ENCODE data around the gene SLC25A38. TPM values are rescaled to one million over a fixed set of nuclear protein-coding genes. Genes with fewer than 3 reads are reported as not detected.

Gene SLC25A38
- total RNA-seq, 4 donors from 2014 or later, result 10.5 to 61.7 (median 40.4) TPM

GRCh38 chr3:39372833-39373232 lies 10.3 kb upstream of the SLC25A38 start:
- Histone ChIP-seq H3K27ac (no peak overlapping the region), H3K4me3 (no peak overlapping the region), H3K36me3 (no peaks in the 10 kb centered on the region), H3K4me1 (peaks cover 0 to 3% (median 0%) of the 10 kb centered on the region in 4 donors), H3K9me3 (no peaks in the 10 kb centered on the region), H3K27me3 (no peaks in the 10 kb centered on the region)
- TF ChIP-seq POLR2AphosphoS5 (IDR thresholded peaks at IDR 0.05) (no peak), EP300 (IDR thresholded peaks at IDR 0.05; ENCODE audit: low read depth) (no peak), POLR2A (IDR thresholded peaks at IDR 0.05) (no peak), CTCF (IDR thresholded peaks at IDR 0.05) (no peak)
- in situ Hi-C loops (cut with MboI; ENCODE audit: low pct_ligation_motif_present in 1 of 4, low pct_unique_long_range_greater_than_20kb in 1 of 4, low sequenced_read_pairs in 3 of 4) (no loop called here), intact Hi-C loops (cut with DNase I; ENCODE audit: low total_unique reads) (no loop called here)
- DNase-seq, result no peak

GRCh38 chr3:39376959-39377634 lies 6.1 kb upstream of the SLC25A38 start:
- H3K27ac ChIP-seq, result no peak overlapping the region
- H3K9me3 ChIP-seq, result no peaks in the 10 kb centered on the region
- H3K4me1 ChIP-seq, result peaks cover 0 to 8% (median 0%) of the 10 kb centered on the region in 4 donors
- H3K4me3 ChIP-seq, result no peak overlapping the region
- TF ChIP-seq POLR2A (IDR thresholded peaks at IDR 0.05) (no peak), CTCF (IDR thresholded peaks at IDR 0.05) (no peak), EP300 (IDR thresholded peaks at IDR 0.05; ENCODE audit: low read depth) (no peak)
- DNase-seq, result no peak
- intact Hi-C loops (cut with DNase I; ENCODE audit: low total_unique reads), result no loop called here
- H3K27me3 ChIP-seq, result no peaks in the 10 kb centered on the region
- H3K36me3 ChIP-seq, result no peaks in the 10 kb centered on the region
- in situ Hi-C loops (cut with MboI; ENCODE audit: low pct_ligation_motif_present in 1 of 4, low pct_unique_long_range_greater_than_20kb in 1 of 4, low sequenced_read_pairs in 3 of 4), result loop anchor here (25.0 kb wide), 2 partner anchors 165 to 190 kb away; partner anchors contain the start of gene XIRP1 (in 3 of the 4)
- WGBS, 2 donors (ENCODE audit: low coverage in 1 of 2), result 60 to 67% methylated on average over 4 to 5 of the region's 5 CpGs

- Histone ChIP-seq H3K27ac (no peak overlapping the region), H3K36me3 (no peaks in the 10 kb centered on the region), H3K27me3 (no peaks in the 10 kb centered on the region), H3K9me3 (no peaks in the 10 kb centered on the region), H3K4me1 (peaks cover 0 to 16% (median 7%) of the 10 kb centered on the region in 4 donors), H3K4me3 (no peak overlapping the region)
- in situ Hi-C loops (cut with MboI; ENCODE audit: low pct_ligation_motif_present in 1 of 4, low pct_unique_long_range_greater_than_20kb in 1 of 4, low sequenced_read_pairs in 3 of 4), result loop anchor here (25.0 kb wide), 2 partner anchors 166 to 191 kb away; partner anchors contain the start of gene XIRP1 (in 3 of the 4)
- intact Hi-C loops (cut with DNase I; ENCODE audit: low total_unique reads), result no loop called here
- no peak for TF ChIP-seq POLR2AphosphoS5 (IDR thresholded peaks at IDR 0.05)
- peak; percentile 53 to 83 (median 66) for TF ChIP-seq CTCF (IDR thresholded peaks at IDR 0.05)
- no peak for TF ChIP-seq POLR2A (IDR thresholded peaks at IDR 0.05)
- no peak for TF ChIP-seq EP300 (IDR thresholded peaks at IDR 0.05; ENCODE audit: low read depth)
- DNase-seq, result peak; percentile 78
- WGBS, 2 donors (ENCODE audit: low coverage in 1 of 2), result 13 to 29% methylated on average over 4 of the region's 4 CpGs
These were observed 5.1 kb upstream of the SLC25A38 start for GRCh38 chr3:39378088-39378487.

DNA sequence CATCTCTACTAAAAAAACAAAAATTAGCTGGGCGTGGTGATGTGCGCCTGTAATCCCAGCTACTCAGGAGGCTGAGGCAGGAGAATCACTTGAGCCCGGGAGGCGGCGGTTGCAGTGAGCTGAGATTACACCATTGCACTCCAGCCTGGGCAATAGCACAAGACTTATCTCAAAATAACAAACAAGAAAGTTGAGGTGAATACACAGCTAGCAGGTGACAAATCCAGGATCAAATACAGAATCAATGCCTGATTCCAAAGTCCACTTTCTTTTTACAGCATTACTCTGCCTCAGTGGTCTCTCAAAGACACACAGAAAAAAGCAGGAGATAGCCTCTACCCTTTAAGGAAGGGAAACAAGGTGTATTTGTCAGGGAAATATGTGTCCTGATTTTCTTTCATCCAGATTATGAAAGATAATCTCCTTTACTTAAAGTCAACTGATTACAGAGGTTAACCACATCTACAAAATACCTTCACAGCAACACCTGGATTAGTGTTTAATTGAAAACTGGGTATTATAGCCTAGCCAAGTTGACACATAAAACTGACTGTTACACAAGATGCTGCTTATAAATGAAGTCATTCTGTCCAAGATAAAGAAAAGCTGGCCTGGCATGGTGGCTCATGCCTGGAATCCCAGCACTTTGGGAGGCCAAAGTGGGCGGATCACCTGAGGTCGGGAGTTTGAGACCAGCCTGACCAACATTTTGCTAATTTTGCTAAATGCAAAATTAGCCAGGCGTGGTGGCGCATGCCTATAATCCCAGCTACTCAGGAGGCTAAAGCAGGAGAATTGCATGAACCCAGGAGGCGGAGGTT lies 4.0 kb upstream of the SLC25A38 start:
- intact Hi-C loops (cut with DNase I; ENCODE audit: low total_unique reads) (no loop called here), in situ Hi-C loops (cut with MboI; ENCODE audit: low pct_ligation_motif_present in 1 of 4, low pct_unique_long_range_greater_than_20kb in 1 of 4, low sequenced_read_pairs in 3 of 4) (loop anchor here (25.0 kb wide), 2 partner anchors 167 to 192 kb away; partner anchors contain the start of gene XIRP1 (in 3 of the 4))
- H3K4me1 ChIP-seq, result peaks cover 0 to 16% (median 7%) of the 10 kb centered on the region in 4 donors
- H3K36me3 ChIP-seq, result no peaks in the 10 kb centered on the region
- H3K4me3 ChIP-seq, result no peak overlapping the region
- no peak for DNase-seq
- no peaks in the 10 kb centered on the region for H3K27me3 ChIP-seq
- no peak overlapping the region for H3K27ac ChIP-seq
- no peaks in the 10 kb centered on the region for H3K9me3 ChIP-seq
- TF ChIP-seq EP300 (IDR thresholded peaks at IDR 0.05; ENCODE audit: low read depth), result no peak
- TF ChIP-seq POLR2AphosphoS5 (IDR thresholded peaks at IDR 0.05), result no peak
- 60 to 79% methylated on average over 1 to 10 of the region's 10 CpGs for WGBS, 2 donors (ENCODE audit: low coverage in 1 of 2)

All from transverse colon (tissue), 4 donors.